PC-3 (cell line): Measurements from ENCODE around the gene YAP1. TPM values are rescaled to one million over a fixed set of nuclear protein-coding genes. Genes with fewer than 3 reads are reported as not detected.

Source experiments
- ATAC-seq: fragments of 200-7000 bp; cut with Tn5 transposase; 2 replicates; pipeline ENCODE4 v1.9.1; 2020; ENCODE audit warnings: mild to moderate bottlenecking, moderate library complexity
- BruUV-seq: library from RNA; stranded (reverse); fragments of 400-500 nt; replicated peaks from 2 replicates; lab custom pipeline; 2021; lab: Mats Ljungman, UMichigan
- CTCF ChIA-PET: fragments of 300-600 bp; sonication (Branson Sonifier 250); formaldehyde crosslinking; loops from one replicate; lab custom pipeline; 2022; ENCODE audit warnings: antibody characterized with exemption; lab: Charles Lee
- POLR2A ChIA-PET: fragments of 300-600 bp; sonication (Branson Sonifier 250); formaldehyde crosslinking; loops from one replicate; lab custom pipeline; 2022; ENCODE audit warnings: antibody characterized with exemption; ENCODE audit not compliant: unreplicated experiment; lab: Charles Lee
- DNase-seq: peaks from one replicate; pipeline ENCODE4 v3.0.0-alpha.2; 2015
- H2AFZ ChIP-seq: fragments of 300-600 bp; sonication (generic); 2 replicates; pipeline ENCODE4 v1.6.0; 2016; ENCODE audit warnings: antibody characterized with exemption, low read length
- H3F3A ChIP-seq: fragments of 300-600 bp; sonication (generic); one replicate; pipeline ENCODE4 v1.6.0; 2017; ENCODE audit warnings: antibody characterized with exemption, low read length, control low read depth, mild to moderate bottlenecking; ENCODE audit not compliant: unreplicated experiment
- H3K27ac ChIP-seq: fragments of 300-600 bp; sonication (generic); 2 replicates; pipeline ENCODE4 v1.5.1; 2016; ENCODE audit warnings: mild to moderate bottlenecking, low read length
- H3K27me3 ChIP-seq: fragments of 300-600 bp; sonication (generic); 2 replicates; pipeline ENCODE4 v1.6.1; 2016; ENCODE audit warnings: low read length, mixed read lengths
- H3K36me3 ChIP-seq: fragments of 300-600 bp; sonication (generic); 2 replicates; pipeline ENCODE4 v1.6.1; 2016; ENCODE audit warnings: low read depth, mixed run types, low read length, mixed read lengths
- H3K4me1 ChIP-seq: fragments of 300-600 bp; sonication (generic); 2 replicates; pipeline ENCODE4 v1.5.1; 2016; ENCODE audit warnings: low read length; ENCODE audit not compliant: insufficient read depth
- H3K4me2 ChIP-seq: fragments of 300-600 bp; sonication (generic); 2 replicates; pipeline ENCODE4 v1.6.0; 2016; ENCODE audit warnings: low read length
- H3K4me3 ChIP-seq: fragments of 300-600 bp; sonication (generic); 2 replicates; pipeline ENCODE4 v1.5.1; 2016; ENCODE audit warnings: mild to moderate bottlenecking, low read length, mixed read lengths
- H3K79me2 ChIP-seq: fragments of 300-600 bp; sonication (generic); 2 replicates; pipeline ENCODE4 v1.6.1; 2017; ENCODE audit warnings: low read length, mixed read lengths
- H3K9ac ChIP-seq: fragments of 300-600 bp; sonication (generic); 2 replicates; pipeline ENCODE4 v1.6.0; 2016; ENCODE audit warnings: mild to moderate bottlenecking, low read length
- H3K9me2 ChIP-seq: fragments of 300-600 bp; sonication (generic); replicated peaks from 2 replicates; pipeline ENCODE4 v1.6.1; 2016; ENCODE audit warnings: mixed run types, low read length, mixed read lengths
- H3K9me3 ChIP-seq: fragments of 300-600 bp; sonication (generic); 2 replicates; pipeline ENCODE4 v1.6.1; 2016; ENCODE audit warnings: low read length, mixed read lengths
- H4K20me1 ChIP-seq: fragments of 300-600 bp; sonication (generic); 2 replicates; pipeline ENCODE4 v1.6.1; 2016; ENCODE audit warnings: low read length, mixed read lengths
- EZH2 ChIP-seq: fragments of 300-600 bp; sonication (generic); IDR thresholded peaks from one replicate; pipeline ENCODE4 v1.6.1; 2017; ENCODE audit warnings: antibody characterized with exemption, mild to moderate bottlenecking, low read length; ENCODE audit not compliant: unreplicated experiment
- EZH2phosphoT487 ChIP-seq: fragments of 300-600 bp; sonication (generic); IDR thresholded peaks from 2 replicates; pipeline ENCODE4 v1.6.1; 2018; ENCODE audit warnings: mild to moderate bottlenecking, antibody characterized with exemption, low read length, borderline replicate concordance
- intact Hi-C: fragments of 100-400 bp; cut with micrococcal nuclease; formaldehyde crosslinking; loops from 2 replicates; pipeline ENCODE4 v1.9.0; 2023
- total RNA-seq: library from RNA; depleted of rRNA; stranded (reverse); fragments of >200 nt; gene quantifications from 2 replicates; pipeline ENCODE4 v1.2.3, GENCODE V29; 2014
- TF ChIP-seq, protein P1 (sequence below): fragments of 300-600 bp; sonication (generic); conservative IDR thresholded peaks from 2 replicates; pipeline ENCODE4 v1.5.1; 2017; ENCODE audit warnings: antibody characterized with exemption, low read depth, mild to moderate bottlenecking, low read length

The YAP1 gene
- total RNA-seq, 1 experiment from 2014 or later, result 104 TPM

DNA sequence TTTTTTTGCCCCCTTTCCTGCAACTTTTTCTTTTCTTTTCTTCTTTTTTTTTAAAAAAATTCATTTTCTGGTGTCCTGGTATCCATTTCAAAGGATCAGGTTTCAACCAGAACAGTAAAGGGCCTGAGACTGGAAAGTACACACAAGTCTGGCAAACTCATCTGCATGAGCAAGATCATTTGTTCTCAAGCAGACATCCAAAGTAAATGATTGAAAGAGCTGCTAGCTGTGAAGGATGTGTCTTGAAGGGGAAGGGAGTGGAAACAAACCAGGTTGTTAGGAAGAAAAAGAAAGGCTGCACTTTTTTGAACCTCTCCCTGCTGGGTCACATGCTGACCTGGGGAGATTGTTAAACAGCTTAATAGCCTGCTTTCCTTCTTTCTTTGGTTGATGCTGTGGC lies 5.3 kb downstream of the YAP1 start:
- no peaks in the 10 kb centered on the region for H3K27me3 ChIP-seq
- no peaks in the 10 kb centered on the region for H3K9me3 ChIP-seq
- ChIA-PET CTCF (no interaction called here), POLR2A (no interaction called here)
- TF ChIP-seq EZH2, result no peak
- no peak overlapping the region for H3K9ac ChIP-seq
- H3K4me3 ChIP-seq, result no peak overlapping the region
- H3K79me2 ChIP-seq, result peaks cover 86% of the 10 kb centered on the region
- peak overlapping the region; percentile 74 for H3K4me2 ChIP-seq
- peak overlapping the region; percentile 17 for H3K27ac ChIP-seq
- peaks cover 68% of the 10 kb centered on the region for H3K4me1 ChIP-seq
- peaks cover 21% of the 10 kb centered on the region for H3F3A ChIP-seq
- ATAC-seq, result peak; percentile 6; the same call in 1 of the 2 replicates
- DNase-seq, result peak; percentile 81
- peaks cover 20% of the 10 kb centered on the region; the same call in 1 of the 2 replicates for H3K36me3 ChIP-seq
- H4K20me1 ChIP-seq, result peaks cover 5% of the 10 kb centered on the region; the same call in 1 of the 2 replicates
- H3K9me2 ChIP-seq, result no peaks in the 10 kb centered on the region
- no TSS peak for BruUV-seq
- intact Hi-C loops, result no loop called here
- no peak overlapping the region for H2AFZ ChIP-seq

DNA sequence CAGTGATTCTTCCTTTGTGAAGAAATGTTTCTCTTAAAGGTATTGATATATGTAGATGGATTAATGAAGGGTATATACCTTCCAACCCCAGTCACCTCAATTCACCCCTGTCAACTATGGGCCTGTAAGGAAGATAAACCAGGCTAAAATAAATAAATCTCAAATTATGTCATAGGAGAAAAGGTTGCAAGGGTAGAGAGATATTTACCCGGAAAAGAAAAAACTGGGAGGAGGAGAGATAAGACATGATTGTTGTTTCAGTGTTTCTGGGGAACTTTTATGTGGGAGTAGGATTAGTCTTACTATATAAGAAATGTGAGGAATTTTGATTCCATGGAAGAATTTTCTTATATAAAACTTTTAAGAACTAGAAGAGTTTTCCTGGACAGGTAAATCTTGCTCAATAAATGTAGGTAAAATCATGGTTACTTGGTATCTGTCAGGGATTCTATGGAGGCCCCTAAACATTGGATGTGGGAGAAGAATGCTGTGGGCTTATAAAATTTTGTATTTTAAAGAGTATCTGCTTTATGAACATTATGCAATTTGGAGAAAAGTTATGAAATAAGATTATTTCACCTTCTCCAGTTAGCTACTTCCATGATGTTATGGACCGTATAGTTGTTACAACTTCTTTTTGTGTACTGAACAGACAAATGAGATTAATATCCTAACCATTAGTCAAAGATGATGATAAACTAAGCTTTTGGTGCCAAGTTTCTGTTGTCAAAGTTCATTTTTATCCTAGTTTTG lies 6.4 kb downstream of the YAP1 start:
- H3K4me3 ChIP-seq, result peak overlapping the region; percentile 41; the same call in 1 of the 2 replicates
- peak overlapping the region; percentile 71 for H3K27ac ChIP-seq
- intact Hi-C loops, result loop anchor here (2.0 kb wide), 1 partner anchor 14 kb away; no protein-coding TSS in a partner anchor

DNA sequence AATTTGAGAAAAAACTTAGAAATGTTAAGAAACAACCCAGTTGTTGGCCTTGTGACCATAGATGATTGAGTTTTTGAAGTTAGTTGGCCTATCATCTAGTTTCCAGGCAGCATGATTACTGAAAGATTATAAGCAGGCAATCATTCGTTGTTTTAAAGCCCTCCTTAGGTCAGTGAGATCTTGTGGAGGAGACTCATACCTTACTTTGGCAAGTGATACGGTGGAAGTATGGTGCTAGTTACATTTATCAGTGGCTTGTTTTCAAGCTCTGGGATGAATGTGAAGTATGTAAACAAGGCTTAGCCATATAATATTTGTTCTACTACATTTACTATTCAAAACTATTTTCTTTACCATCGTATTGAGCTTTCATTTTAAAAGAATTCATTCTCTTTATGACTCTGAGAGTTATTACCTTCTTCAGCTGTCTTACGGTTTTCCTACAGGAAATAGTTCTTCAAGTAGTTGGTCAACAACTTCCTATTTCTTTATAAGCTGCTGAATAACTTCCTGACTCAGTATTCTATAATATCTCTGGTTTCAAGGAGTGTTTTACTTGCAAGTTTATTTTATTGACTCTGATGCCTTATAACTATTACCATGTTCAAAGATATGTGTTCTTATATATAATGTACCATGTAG lies 7.3 kb downstream of the YAP1 start:
- ChIA-PET CTCF (interaction anchor here (0.6 kb wide), 1 partner anchor 157 kb away, joined by 3 read pairs; no protein-coding TSS in a partner anchor), POLR2A (interaction anchor here (0.9 kb wide), 1 partner anchor 12 kb away, joined by 5 read pairs; no protein-coding TSS in a partner anchor)
- peaks cover 5% of the 10 kb centered on the region; the same call in 1 of the 2 replicates for H4K20me1 ChIP-seq
- H3K4me3 ChIP-seq, result peak overlapping the region; percentile 41
- H3K9ac ChIP-seq, result 0 out of 2 replicates have a peak overlapping the region, but pooled peaks have one; percentile 1
- peaks cover 21% of the 10 kb centered on the region for H3F3A ChIP-seq
- H3K4me2 ChIP-seq, result peak overlapping the region; percentile 74
- peak; percentile 57 for ATAC-seq
- TF ChIP-seq, protein P1, sequence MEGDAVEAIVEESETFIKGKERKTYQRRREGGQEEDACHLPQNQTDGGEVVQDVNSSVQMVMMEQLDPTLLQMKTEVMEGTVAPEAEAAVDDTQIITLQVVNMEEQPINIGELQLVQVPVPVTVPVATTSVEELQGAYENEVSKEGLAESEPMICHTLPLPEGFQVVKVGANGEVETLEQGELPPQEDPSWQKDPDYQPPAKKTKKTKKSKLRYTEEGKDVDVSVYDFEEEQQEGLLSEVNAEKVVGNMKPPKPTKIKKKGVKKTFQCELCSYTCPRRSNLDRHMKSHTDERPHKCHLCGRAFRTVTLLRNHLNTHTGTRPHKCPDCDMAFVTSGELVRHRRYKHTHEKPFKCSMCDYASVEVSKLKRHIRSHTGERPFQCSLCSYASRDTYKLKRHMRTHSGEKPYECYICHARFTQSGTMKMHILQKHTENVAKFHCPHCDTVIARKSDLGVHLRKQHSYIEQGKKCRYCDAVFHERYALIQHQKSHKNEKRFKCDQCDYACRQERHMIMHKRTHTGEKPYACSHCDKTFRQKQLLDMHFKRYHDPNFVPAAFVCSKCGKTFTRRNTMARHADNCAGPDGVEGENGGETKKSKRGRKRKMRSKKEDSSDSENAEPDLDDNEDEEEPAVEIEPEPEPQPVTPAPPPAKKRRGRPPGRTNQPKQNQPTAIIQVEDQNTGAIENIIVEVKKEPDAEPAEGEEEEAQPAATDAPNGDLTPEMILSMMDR, result no peak
- TF ChIP-seq EZH2 (no peak), EZH2phosphoT487 (no peak)
- H3K27ac ChIP-seq, result peak overlapping the region; percentile 71
- peaks cover 20% of the 10 kb centered on the region; the same call in 1 of the 2 replicates for H3K36me3 ChIP-seq
- TSS peak; percentile 72 for BruUV-seq
- H3K9me2 ChIP-seq, result no peaks in the 10 kb centered on the region
- H3K79me2 ChIP-seq, result peaks cover 92% of the 10 kb centered on the region
- no peaks in the 10 kb centered on the region for H3K9me3 ChIP-seq
- intact Hi-C loops, result loop anchor here (2.0 kb wide), 1 partner anchor 13 kb away; no protein-coding TSS in a partner anchor
- peak; percentile 75 for DNase-seq
- H3K27me3 ChIP-seq, result no peaks in the 10 kb centered on the region
- H2AFZ ChIP-seq, result peak overlapping the region; percentile 5; the same call in 1 of the 2 replicates
- H3K4me1 ChIP-seq, result peaks cover 86% of the 10 kb centered on the region

More for the DNA sequence above, 6.4 kb downstream of the YAP1 start:
- H3K4me1 ChIP-seq, result peaks cover 79% of the 10 kb centered on the region
- peaks cover 5% of the 10 kb centered on the region; the same call in 1 of the 2 replicates for H4K20me1 ChIP-seq
- no peak for DNase-seq
- no TSS peak for BruUV-seq
- POLR2A ChIA-PET, result no interaction called here
- H3K36me3 ChIP-seq, result peaks cover 20% of the 10 kb centered on the region; the same call in 1 of the 2 replicates
- H3K27me3 ChIP-seq, result no peaks in the 10 kb centered on the region
- no peak overlapping the region for H2AFZ ChIP-seq
- peaks cover 88% of the 10 kb centered on the region for H3K79me2 ChIP-seq
- TF ChIP-seq EZH2, result no peak
- TF ChIP-seq, protein P1, result no peak
- no peak for TF ChIP-seq EZH2phosphoT487
- no peak overlapping the region for H3K9ac ChIP-seq
- CTCF ChIA-PET, result no interaction called here
- H3F3A ChIP-seq, result peaks cover 25% of the 10 kb centered on the region
- no peaks in the 10 kb centered on the region for H3K9me3 ChIP-seq
- no peaks in the 10 kb centered on the region for H3K9me2 ChIP-seq
- no peak for ATAC-seq
- H3K4me2 ChIP-seq, result peak overlapping the region; percentile 74
